ES-I3 (cell line): ENCODE data around the gene FAAH.

ENCODE experiments used
- H3K36me3 ChIP-seq: 2 replicates; pipeline ENCODE4 v1.6.1; 2013; ENCODE audit warnings: mild to moderate bottlenecking, low read length, control low read depth, moderate library complexity; ENCODE audit not compliant: insufficient read depth
- H3K4me1 ChIP-seq: 2 replicates; pipeline ENCODE4 v1.6.1; 2013; ENCODE audit warnings: mild to moderate bottlenecking, control low read depth, low read length; ENCODE audit not compliant: insufficient read depth
- H3K9ac ChIP-seq: 2 replicates; pipeline ENCODE4 v1.6.1; 2013; ENCODE audit warnings: low read depth, mild to moderate bottlenecking, low read length, moderate library complexity
- H3K9me3 ChIP-seq: 2 replicates; pipeline ENCODE4 v1.6.1; 2013; ENCODE audit warnings: mild to moderate bottlenecking, low read length, moderate library complexity; ENCODE audit not compliant: control insufficient read depth, insufficient read depth

The FAAH gene

GRCh38 chr1:46457178-46457577 is 63.1 kb downstream of the FAAH start:
- no peaks in the 10 kb centered on the region for H3K36me3 ChIP-seq
- peaks cover 7% of the 10 kb centered on the region; the same call in 1 of the 2 replicates for H3K4me1 ChIP-seq

GRCh38 chr1:46458190-46458589 is 64.1 kb downstream of the FAAH start:
- H3K4me1 ChIP-seq, result peaks cover 7% of the 10 kb centered on the region; the same call in 1 of the 2 replicates
- no peaks in the 10 kb centered on the region for H3K9me3 ChIP-seq
- no peaks in the 10 kb centered on the region for H3K36me3 ChIP-seq
- H3K9ac ChIP-seq, result no peak overlapping the region

More at GRCh38 chr1:46457178-46457577, 63.1 kb downstream of the FAAH start:
- Histone ChIP-seq H3K9ac (no peak overlapping the region), H3K9me3 (no peaks in the 10 kb centered on the region)

- no peak overlapping the region for H3K9ac ChIP-seq
- H3K9me3 ChIP-seq, result no peaks in the 10 kb centered on the region
- no peaks in the 10 kb centered on the region for H3K36me3 ChIP-seq
- H3K4me1 ChIP-seq, result peaks cover under 1% of the 10 kb centered on the region; the same call in 1 of the 2 replicates
Measured at GRCh38 chr1:46458846-46459245, 64.7 kb downstream of the FAAH start.

- Histone ChIP-seq H3K9me3 (no peaks in the 10 kb centered on the region), H3K4me1 (no peaks in the 10 kb centered on the region; the same call in 1 of the 2 replicates), H3K9ac (no peak overlapping the region), H3K36me3 (no peaks in the 10 kb centered on the region)
Measured at GRCh38 chr1:46459315-46459714, 65.2 kb downstream of the FAAH start.

GRCh38 chr1:46461017-46461808 is 67.1 kb downstream of the FAAH start:
- Histone ChIP-seq H3K4me1 (peaks cover 4% of the 10 kb centered on the region; the same call in 1 of the 2 replicates), H3K36me3 (no peaks in the 10 kb centered on the region), H3K9me3 (no peaks in the 10 kb centered on the region), H3K9ac (no peak overlapping the region)

- Histone ChIP-seq H3K4me1 (peaks cover 5% of the 10 kb centered on the region; the same call in 1 of the 2 replicates), H3K9ac (no peak overlapping the region), H3K36me3 (no peaks in the 10 kb centered on the region), H3K9me3 (no peaks in the 10 kb centered on the region)
Measured at GRCh38 chr1:46461809-46462448, 67.8 kb downstream of the FAAH start.
